ENCODE measurements around the gene ARMH4. TPM values are rescaled to one million over a fixed set of nuclear protein-coding genes. Genes with fewer than 3 reads are reported as not detected.

Gene ARMH4
- total RNA-seq, 1 experiment from 2014 or later, result 1.9 TPM

DNA sequence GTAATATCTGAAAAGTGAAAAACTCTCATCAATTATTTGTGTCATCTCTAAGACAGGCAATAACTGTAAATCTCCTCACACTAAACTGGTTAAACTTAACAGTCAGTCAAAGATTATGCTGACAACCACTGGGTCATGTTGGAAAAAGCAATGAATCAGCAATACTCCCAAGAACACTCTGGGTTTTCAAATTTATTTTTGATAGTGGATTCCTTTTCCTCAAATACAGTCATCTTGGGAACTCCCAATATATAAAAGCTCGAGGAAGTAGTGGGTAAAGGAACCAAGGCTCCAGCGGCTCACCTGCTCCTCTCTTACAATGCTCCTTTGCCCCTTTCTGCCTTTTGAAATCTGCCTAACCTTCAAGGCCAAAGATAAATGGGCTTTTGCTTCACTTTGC is 70.0 kb downstream of the ARMH4 start:
- Histone ChIP-seq H3K27me3 (no peaks in the 10 kb centered on the region), H3K4me3 (no peak overlapping the region), H3K9me3 (no peaks in the 10 kb centered on the region), H3K36me3 (no peaks in the 10 kb centered on the region)
- no peak for DNase-seq

DNA sequence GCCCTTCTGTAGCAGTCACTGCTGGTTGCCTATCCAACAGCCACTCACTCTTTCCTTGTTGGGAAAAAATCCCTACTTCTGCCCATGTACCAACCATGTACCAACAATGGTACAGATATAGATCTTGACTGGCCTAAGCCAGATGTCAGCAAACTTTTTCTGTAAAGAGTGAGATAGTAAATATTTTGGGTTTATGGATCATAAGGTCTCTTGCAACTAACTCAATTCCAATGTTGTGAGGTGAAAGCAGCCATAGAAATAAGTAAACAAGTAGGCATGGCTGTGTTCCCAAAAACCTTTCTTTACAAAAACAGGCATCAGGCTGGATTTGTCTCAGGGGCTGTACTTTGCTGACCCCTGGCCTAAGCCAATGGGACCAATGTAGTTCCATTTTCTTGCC is 73.5 kb downstream of the ARMH4 start:
- H3K27me3 ChIP-seq, result no peaks in the 10 kb centered on the region
- no peak overlapping the region for H3K4me3 ChIP-seq
- DNase-seq, result no peak
- no peaks in the 10 kb centered on the region for H3K9me3 ChIP-seq
- no peaks in the 10 kb centered on the region for H3K36me3 ChIP-seq

DNA sequence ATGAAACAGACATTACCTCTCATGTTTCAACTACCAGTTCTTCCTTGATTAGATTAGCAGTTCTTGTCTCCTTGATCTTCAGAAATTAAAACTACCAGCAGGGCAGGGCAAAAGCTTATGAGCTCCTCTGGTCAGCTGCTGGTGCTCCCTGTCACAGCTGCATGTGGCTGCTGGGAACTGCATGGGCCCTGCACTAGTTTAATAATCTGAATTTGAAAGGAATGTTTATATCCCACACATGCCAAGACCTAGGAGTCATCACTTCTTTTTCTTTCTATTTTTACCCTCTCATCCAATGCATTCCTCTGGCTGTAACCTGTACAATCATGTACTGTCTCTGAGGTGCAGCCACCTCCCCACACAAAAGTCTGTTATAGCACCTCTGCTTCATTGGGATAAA is 73.9 kb downstream of the ARMH4 start:
- peak; percentile 43 for DNase-seq
- Histone ChIP-seq H3K27me3 (no peaks in the 10 kb centered on the region), H3K36me3 (no peaks in the 10 kb centered on the region), H3K4me3 (no peak overlapping the region), H3K9me3 (no peaks in the 10 kb centered on the region)

DNA sequence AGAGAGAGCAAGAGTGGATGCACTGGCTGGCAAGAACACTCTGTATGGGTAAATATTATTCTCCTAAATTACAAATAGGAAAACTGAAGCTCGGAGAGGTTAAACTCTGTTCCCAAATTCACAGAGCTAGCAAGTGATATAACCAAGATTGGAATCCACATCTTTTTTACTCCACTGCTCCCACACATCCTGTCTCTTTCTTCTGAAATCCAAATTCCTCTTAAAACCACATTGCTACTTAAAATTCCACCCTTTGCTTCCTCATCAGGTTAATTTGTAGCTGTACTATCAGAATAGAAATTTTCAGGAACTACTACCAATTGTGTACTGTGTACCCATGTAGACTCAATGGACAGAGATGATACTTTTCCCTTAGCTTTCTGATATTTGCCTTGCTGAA is 74.4 kb downstream of the ARMH4 start:
- no peak for DNase-seq
- Histone ChIP-seq H3K27me3 (no peaks in the 10 kb centered on the region), H3K36me3 (no peaks in the 10 kb centered on the region), H3K9me3 (no peaks in the 10 kb centered on the region), H3K4me3 (no peak overlapping the region)

DNA sequence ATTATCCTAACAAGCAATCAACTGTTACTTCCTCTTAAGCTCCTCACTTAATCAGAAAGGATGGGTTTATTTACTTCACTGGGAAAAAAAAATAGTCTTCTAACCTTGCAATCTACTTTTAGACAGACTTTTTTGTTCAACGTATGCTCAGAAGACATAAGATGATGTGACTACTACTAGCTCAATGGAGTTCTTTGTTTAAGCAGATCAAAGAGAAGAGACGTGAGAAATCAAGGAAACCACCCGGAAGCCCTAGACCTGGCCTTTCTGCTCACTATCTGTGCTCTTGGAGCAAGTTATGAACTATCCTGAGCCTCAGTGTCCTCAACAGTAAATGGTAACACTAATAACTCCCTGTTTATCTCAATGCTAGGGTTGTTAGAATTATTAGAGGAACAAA is 78.5 kb downstream of the ARMH4 start:
- no peak for DNase-seq
- no peaks in the 10 kb centered on the region for H3K36me3 ChIP-seq
- H3K9me3 ChIP-seq, result no peaks in the 10 kb centered on the region
- no peaks in the 10 kb centered on the region for H3K27me3 ChIP-seq
- H3K4me3 ChIP-seq, result no peak overlapping the region

DNA sequence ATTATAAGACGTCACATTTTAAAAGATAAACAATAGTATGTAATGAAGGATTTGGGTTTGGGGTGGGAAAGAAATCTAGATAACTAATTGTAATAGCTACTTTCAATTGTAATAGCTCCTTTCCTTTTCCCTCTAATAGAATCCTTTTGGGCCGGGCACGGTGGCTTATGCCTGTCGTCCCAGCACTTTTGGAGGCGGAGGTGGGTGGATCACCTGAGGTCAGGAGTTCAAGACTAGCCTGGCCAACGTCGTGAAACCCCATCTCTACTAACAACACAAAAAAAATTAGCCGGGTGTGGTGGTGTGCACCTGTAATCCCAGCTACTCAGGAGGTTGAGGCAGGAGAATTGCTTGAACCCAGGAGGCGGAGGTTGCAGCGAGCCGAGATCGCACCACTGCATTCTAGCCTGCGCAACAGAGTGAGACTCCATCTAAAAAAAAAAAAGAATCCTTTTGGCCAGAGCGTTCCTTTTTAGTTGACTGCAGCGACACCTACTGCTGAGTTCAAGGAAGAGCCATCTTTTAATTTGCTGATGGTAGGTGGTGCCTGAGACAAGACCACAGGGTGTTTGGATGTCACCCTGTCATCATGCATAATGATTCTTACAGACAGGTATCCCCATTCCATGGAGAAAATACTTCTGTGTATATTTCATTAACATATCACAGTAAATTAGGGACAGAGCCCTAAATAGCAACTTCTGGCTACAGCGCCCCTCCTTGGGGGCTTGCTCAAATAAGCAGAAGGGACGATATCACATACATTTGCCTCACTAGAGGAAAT is 79.5 kb downstream of the ARMH4 start:
- H3K27me3 ChIP-seq, result no peaks in the 10 kb centered on the region
- H3K4me3 ChIP-seq, result no peak overlapping the region
- no peaks in the 10 kb centered on the region for H3K36me3 ChIP-seq
- peak; percentile 13 for DNase-seq
- no peaks in the 10 kb centered on the region for H3K9me3 ChIP-seq

DNA sequence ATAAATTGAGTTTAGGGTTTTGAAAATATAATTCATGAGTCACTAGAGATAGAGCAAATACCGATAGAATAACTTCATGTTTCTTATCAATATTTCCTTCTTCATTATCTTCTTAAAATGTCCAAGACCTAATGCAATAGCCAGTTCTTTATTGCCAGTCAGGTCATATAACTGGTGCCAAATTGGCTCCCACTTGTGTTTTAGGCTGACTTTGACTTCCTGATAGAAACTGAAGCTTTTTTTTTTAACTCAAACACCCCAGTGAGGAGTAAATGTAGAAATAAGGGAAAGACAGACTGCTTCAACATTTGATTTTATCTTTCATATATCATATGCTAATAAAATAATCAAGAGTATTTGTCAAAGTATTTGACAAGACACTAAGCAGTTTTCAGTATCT is 80.7 kb downstream of the ARMH4 start:
- Histone ChIP-seq H3K36me3 (no peaks in the 10 kb centered on the region), H3K9me3 (no peaks in the 10 kb centered on the region), H3K27me3 (no peaks in the 10 kb centered on the region), H3K4me3 (no peak overlapping the region)
- no peak for DNase-seq

DNA sequence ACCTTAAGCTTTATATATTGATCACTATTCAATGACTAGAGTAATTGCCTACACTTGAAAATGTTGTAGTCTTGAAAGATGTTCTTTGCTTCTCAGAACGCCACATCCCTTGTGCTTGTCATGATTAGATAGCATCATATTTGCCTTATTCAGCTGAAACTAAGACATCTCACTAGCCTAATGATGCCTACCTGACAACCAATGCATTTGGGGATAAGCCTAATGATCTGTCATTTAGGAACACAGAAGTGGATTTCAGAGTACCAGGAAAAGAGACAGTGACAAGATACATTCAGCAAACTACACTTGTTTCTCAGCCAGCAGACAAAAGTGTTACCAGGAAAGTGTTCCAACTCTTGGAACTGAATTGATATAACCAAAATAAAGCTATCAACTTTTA is 83.7 kb downstream of the ARMH4 start:
- H3K4me3 ChIP-seq, result no peak overlapping the region
- H3K36me3 ChIP-seq, result no peaks in the 10 kb centered on the region
- H3K9me3 ChIP-seq, result no peaks in the 10 kb centered on the region
- no peak for DNase-seq
- no peaks in the 10 kb centered on the region for H3K27me3 ChIP-seq

DNA sequence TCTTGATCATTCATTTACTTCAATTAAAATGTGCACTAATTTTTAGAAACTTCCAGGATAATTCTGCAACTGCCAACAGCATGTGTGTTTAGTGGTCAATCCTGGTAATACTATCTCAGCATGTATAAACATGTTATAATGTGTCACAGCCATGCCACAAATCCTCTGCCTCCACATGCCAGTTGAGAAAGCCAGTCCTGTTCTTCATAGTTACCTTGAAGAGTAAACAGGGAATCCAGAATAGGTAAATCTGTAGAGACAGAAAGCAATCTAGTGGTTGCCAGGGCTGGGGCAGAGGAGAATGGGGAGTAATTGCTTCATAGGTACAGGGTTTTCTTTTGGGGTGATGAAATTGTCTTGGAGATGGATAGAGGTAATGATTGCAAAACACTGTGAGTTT is 85.9 kb downstream of the ARMH4 start:
- Histone ChIP-seq H3K36me3 (no peaks in the 10 kb centered on the region), H3K9me3 (no peaks in the 10 kb centered on the region), H3K27me3 (no peaks in the 10 kb centered on the region), H3K4me3 (no peak overlapping the region)
- no peak for DNase-seq

DNA sequence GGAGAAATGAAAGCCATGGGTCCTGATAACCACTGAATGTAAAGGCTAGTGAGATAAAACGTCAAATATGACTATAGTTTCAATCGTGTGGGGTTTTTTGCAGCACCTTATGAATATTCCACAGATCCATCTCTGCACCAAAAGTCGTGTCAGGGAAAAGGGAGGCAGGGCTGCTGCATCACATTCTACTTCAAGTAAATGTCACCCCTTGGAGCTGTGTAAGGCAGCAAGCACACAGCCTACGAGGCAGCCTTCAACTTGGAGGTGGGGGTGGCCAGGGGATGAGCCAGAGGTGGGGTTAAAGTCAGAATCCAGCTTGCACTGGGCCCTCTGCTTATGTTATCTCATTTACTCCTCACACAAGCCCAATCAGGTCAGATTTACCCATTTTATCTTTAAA is 90.4 kb downstream of the ARMH4 start:
- H3K4me3 ChIP-seq, result no peak overlapping the region
- H3K36me3 ChIP-seq, result no peaks in the 10 kb centered on the region
- no peaks in the 10 kb centered on the region for H3K9me3 ChIP-seq
- H3K27me3 ChIP-seq, result no peaks in the 10 kb centered on the region
- no peak for DNase-seq

DNA sequence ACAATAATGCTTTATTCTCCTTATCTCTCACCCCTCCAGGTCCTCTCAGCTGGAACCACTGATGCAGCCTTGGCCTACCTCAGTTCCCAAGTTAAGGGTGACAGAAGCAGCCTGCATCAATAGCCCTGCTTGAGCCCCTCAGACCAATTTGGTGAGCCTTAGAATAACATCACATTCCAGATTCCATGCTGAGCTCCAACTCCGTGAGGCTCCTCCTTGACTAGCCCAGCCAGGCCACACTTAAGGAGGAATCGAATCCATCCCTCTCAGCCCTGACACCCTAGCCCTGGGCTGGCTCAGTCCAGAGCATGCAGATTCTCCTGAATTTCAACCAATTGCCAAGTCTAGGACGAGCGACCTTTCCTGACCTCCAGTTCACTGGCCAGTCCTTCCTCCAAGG is 91.1 kb downstream of the ARMH4 start:
- DNase-seq, result no peak
- no peaks in the 10 kb centered on the region for H3K36me3 ChIP-seq
- no peaks in the 10 kb centered on the region for H3K9me3 ChIP-seq
- no peaks in the 10 kb centered on the region for H3K27me3 ChIP-seq
- no peak overlapping the region for H3K4me3 ChIP-seq

DNA sequence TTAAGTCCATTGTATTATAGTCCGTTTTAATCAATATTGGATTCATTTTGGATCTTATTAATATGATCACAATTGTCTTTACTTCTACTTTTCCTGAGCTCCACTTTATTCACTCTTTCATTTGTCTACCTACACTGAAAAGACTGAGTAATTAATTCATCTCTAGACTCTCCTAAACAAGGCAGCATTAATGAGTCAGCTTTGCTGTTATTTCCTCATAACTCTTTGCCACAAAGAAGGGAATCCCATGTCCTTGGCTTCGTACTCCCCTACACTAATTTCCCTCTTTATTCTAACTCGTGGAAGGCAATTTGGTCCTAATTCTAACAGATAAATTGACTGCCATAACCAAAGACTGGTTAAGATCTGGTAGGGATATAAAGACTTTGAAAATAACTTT is 91.9 kb downstream of the ARMH4 start:
- DNase-seq, result no peak
- H3K9me3 ChIP-seq, result no peaks in the 10 kb centered on the region
- no peaks in the 10 kb centered on the region for H3K27me3 ChIP-seq
- no peaks in the 10 kb centered on the region for H3K36me3 ChIP-seq
- H3K4me3 ChIP-seq, result no peak overlapping the region

DNA sequence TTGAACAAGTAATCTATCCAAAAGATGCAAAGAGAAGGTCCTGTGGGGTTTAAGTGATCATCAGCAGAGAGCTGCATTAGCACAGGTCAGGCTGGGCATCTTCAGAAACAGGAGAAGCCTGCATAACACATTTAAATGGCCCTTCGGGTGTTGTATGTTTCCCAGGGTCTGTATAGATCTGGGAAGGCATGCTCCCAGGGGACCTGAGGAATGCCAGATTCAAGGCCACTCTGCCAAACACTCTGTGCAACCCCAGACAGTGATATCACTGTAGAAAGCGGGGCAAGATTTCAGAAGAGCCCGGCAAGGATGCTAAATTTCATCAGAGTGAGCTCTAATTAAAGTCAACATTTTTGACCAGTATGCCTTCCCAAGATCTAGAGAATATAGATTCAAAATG is 92.9 kb downstream of the ARMH4 start:
- Histone ChIP-seq H3K27me3 (no peaks in the 10 kb centered on the region), H3K4me3 (no peak overlapping the region), H3K9me3 (no peaks in the 10 kb centered on the region), H3K36me3 (no peaks in the 10 kb centered on the region)
- no peak for DNase-seq

DNA sequence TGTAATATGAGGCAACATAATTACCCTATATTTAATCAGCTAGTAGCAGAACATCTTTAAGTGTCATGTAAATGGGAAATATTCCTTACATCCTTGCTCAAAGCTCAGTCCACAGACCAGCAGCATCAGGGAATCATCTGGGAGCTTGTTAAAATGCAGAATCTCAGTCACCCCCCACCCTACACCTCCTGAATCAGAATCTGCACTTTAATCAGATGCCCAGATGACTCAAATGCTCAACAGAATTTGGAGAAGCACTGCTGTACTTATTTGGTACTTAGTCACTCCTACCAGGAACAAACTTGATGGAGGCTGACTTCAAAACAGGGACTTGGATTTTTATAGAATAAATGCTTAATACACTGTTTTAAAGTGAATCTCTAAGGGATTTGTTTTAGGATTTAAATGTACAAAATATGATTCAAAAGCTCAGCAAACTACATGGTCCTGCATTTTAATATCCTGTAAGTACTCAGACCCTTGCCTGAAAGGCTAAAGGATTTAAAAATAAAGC is 96.5 kb downstream of the ARMH4 start:
- DNase-seq, result no peak

DNA sequence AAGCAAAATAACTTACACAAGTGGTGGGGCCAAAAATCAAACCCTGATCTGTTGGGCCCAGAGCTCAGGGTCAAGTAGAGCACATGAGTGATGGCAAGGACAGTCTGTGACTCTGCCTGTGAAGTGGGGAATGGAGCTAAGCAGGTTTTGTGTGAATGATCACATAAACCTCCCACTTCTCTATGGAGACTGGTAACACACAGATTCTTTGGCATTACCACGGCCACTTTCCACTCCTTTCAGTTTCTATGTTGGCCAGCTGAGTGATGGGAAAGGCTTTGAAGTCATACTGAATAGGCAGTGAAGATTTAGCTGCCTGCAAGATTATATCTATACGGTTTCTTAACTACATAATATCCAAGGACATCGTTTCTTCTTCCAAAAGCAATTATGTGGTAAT is 97.9 kb downstream of the ARMH4 start:
- Histone ChIP-seq H3K4me3 (no peak overlapping the region), H3K9me3 (no peaks in the 10 kb centered on the region), H3K27me3 (no peaks in the 10 kb centered on the region), H3K36me3 (no peaks in the 10 kb centered on the region)
- DNase-seq, result no peak

More for the DNA sequence above, 96.5 kb downstream of the ARMH4 start:
- H3K36me3 ChIP-seq, result no peaks in the 10 kb centered on the region
- H3K4me3 ChIP-seq, result no peak overlapping the region
- no peaks in the 10 kb centered on the region for H3K27me3 ChIP-seq
- H3K9me3 ChIP-seq, result no peaks in the 10 kb centered on the region

DNA sequence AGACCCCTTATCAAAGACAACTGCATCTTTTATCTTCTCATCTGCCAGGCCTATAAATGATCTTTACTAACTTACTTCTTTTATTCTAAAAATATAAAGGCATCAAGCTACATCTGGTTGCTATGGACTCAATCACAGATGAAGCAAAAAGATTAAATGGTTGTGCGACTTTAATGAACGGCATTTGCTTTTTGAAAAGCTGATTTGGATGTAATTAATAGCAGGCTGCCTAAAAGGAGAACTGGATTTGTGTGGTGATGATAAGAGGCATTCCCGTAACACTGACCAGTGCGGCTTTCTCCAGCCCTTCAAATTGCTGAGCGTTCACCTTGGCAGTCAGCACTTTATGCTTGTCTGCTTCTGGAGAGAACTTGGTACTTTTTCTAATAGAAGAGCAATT is 103.8 kb downstream of the ARMH4 start:
- Histone ChIP-seq H3K36me3 (no peaks in the 10 kb centered on the region), H3K4me3 (no peak overlapping the region), H3K9me3 (no peaks in the 10 kb centered on the region), H3K27me3 (no peaks in the 10 kb centered on the region)
- DNase-seq, result no peak

DNA sequence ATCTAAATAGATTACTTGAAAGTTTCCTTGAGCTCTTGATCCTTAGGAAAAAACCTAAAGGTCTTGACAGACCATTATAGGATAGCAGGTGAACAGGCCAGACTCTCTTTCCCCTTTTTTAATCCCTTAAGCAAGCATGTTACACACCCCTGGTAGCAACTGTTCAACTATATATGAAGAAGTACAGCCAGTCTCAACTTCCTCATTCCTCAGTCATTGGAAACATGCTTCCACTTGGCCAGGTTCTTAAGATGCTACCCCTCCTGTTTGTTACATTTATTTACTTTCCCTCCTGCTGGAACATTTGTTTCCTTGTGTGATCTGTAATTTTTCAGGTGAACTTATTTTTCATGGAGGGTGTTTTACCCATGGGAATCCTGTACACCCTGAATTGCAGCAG is 124.1 kb downstream of the ARMH4 start:
- H3K27me3 ChIP-seq, result no peaks in the 10 kb centered on the region
- H3K36me3 ChIP-seq, result no peaks in the 10 kb centered on the region
- H3K9me3 ChIP-seq, result no peaks in the 10 kb centered on the region
- no peak overlapping the region for H3K4me3 ChIP-seq
- DNase-seq, result no peak

DNA sequence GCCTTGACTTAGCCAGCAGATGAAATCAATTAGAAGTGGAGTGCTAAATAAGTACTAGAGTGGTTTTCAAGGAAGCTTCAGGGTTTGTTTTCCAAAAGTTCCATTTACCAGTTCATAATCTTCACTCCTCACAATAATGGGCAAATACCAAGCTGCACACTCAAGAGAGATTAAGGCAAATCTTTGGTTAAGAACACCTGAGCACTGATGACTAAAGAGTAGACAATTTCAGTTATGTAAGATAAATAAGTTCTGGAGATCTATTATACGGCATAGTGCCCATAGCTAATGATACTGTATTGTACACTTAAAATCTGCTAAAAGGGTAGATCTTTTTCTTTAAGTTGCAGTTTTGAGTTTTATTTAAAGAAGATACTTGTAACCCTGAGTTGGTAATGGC is 125.0 kb downstream of the ARMH4 start:
- no peak for DNase-seq
- Histone ChIP-seq H3K4me3 (no peak overlapping the region), H3K36me3 (no peaks in the 10 kb centered on the region), H3K9me3 (no peaks in the 10 kb centered on the region), H3K27me3 (no peaks in the 10 kb centered on the region)
